Epithelial cell of proximal tubule (primary cell): ENCODE data around the gene ZCCHC24. TPM values are rescaled to one million over a fixed set of nuclear protein-coding genes. Genes with fewer than 3 reads are reported as not detected.

ENCODE experiments used
- DNase-seq: peaks from one replicate; pipeline ENCODE4 v3.0.0-alpha.2; 2011; ENCODE audit warnings: low read depth
- H3K4me3 ChIP-seq: 2 replicates; pipeline ENCODE4 v1.5.1; 2011; ENCODE audit warnings: low read depth, mild to moderate bottlenecking, low read length
- total RNA-seq: library from RNA; depleted of rRNA; stranded (reverse); fragments of >200 nt; gene quantifications from 2 replicates; pipeline ENCODE4 v1.2.3, GENCODE V29; 2015
- TF ChIP-seq, protein P1 (sequence below): conservative IDR thresholded peaks from 2 replicates; pipeline ENCODE4 v1.5.1; 2012; ENCODE audit warnings: low read depth, mild to moderate bottlenecking, low read length

ZCCHC24 gene
- total RNA-seq, 1 donor from 2014 or later, result 4.7 TPM

- no peak overlapping the region for H3K4me3 ChIP-seq
- DNase-seq, result no peak
- TF ChIP-seq, protein P1, sequence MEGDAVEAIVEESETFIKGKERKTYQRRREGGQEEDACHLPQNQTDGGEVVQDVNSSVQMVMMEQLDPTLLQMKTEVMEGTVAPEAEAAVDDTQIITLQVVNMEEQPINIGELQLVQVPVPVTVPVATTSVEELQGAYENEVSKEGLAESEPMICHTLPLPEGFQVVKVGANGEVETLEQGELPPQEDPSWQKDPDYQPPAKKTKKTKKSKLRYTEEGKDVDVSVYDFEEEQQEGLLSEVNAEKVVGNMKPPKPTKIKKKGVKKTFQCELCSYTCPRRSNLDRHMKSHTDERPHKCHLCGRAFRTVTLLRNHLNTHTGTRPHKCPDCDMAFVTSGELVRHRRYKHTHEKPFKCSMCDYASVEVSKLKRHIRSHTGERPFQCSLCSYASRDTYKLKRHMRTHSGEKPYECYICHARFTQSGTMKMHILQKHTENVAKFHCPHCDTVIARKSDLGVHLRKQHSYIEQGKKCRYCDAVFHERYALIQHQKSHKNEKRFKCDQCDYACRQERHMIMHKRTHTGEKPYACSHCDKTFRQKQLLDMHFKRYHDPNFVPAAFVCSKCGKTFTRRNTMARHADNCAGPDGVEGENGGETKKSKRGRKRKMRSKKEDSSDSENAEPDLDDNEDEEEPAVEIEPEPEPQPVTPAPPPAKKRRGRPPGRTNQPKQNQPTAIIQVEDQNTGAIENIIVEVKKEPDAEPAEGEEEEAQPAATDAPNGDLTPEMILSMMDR, result no peak
Measured at GRCh38 chr10:79405221-79405994, 40.0 kb downstream of the ZCCHC24 start.

- H3K4me3 ChIP-seq, result no peak overlapping the region
- TF ChIP-seq, protein P1, result no peak
- DNase-seq, result no peak
Measured at GRCh38 chr10:79404690-79405131, 40.7 kb downstream of the ZCCHC24 start.

DNA sequence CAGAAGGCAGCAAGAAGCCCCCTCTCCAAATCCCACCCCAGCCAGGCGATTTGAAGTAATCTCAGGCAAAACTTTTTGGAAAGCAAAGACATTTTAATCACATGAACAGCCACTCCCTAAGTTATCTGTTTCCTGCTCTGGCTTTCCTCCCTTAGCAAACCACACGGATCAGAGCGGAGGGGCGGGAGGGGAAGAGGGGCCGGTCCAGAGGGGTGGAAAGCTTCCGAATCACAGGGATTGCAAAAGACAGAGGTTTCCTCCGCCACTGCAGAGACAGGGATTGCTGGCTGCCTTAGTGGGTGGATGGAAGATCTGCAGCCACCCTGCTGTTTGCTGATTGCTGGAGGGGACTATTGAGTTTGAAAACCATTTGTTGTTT is 41.2 kb downstream of the ZCCHC24 start:
- no peak overlapping the region for H3K4me3 ChIP-seq
- no peak for DNase-seq
- TF ChIP-seq, protein P1, result no peak

DNA sequence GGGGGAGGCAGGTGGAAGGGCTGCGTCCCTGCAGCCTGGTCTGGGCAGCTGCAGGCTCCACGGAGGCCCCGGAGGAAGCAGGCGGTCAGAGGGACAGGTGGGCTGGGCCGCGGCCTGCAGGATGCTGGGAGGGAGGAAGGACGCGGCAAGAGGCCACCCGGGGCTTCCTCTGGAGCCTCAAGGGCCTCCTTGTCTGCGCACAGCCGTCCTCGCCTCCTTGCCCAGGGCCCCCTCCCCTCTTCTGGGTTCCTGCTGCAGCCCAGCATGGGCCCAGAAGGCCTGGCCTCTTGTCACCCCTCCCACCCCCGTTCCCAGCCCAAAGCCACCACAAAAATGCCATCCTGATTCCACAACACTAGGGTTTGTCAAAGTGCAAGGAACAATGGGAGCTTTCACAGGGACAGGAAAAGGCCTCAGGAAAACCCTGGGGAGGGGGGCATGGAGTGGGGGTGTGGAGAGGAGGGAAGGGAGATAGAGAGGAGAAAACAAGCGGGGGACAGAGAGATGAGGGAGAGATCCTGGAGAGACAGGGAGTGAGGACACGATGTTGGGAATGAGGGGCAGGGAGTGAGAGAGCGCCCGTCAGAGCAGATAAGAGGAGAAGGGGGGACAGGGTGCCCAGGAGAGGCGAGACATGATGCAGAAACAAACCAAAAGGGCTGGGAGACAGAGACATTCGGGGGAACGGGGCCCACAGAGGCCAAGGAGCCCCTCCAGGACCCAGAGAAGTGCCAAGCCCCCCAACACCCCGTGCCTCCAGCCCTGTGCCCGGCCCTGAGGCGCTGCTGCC is 41.8 kb downstream of the ZCCHC24 start:
- no peak overlapping the region for H3K4me3 ChIP-seq
- TF ChIP-seq, protein P1, result no peak
- DNase-seq, result no peak

- TF ChIP-seq, protein P1, result no peak
- H3K4me3 ChIP-seq, result no peak overlapping the region
- DNase-seq, result no peak
Measured at GRCh38 chr10:79402951-79403350, 42.5 kb downstream of the ZCCHC24 start.

- TF ChIP-seq, protein P1, result no peak
- DNase-seq, result no peak
Measured at GRCh38 chr10:79402625-79402946, 42.8 kb downstream of the ZCCHC24 start.

More at GRCh38 chr10:79402625-79402946, 42.8 kb downstream of the ZCCHC24 start:
- H3K4me3 ChIP-seq, result no peak overlapping the region
